ENCODE data around the gene SPATA20. TPM values are rescaled to one million over a fixed set of nuclear protein-coding genes. Genes with fewer than 3 reads are reported as not detected.

SPATA20 gene
- total RNA-seq, 1 experiment from 2014 or later = 88.7 TPM

GRCh38 chr17:50598487-50598886 is 51.5 kb downstream of the SPATA20 start:
- no peak for DNase-seq (ENCODE audit: low spot score)

GRCh38 chr17:50599606-50600005 is 52.6 kb downstream of the SPATA20 start:
- no peak for DNase-seq (ENCODE audit: low spot score)

GRCh38 chr17:50601823-50602375 is 54.9 kb downstream of the SPATA20 start:
- no peak for DNase-seq (ENCODE audit: low spot score)

GRCh38 chr17:50602836-50603235 is 55.9 kb downstream of the SPATA20 start:
- no peak for DNase-seq (ENCODE audit: low spot score)

- no peak for DNase-seq (ENCODE audit: low spot score)
Observed at GRCh38 chr17:50603340-50603739, 56.4 kb downstream of the SPATA20 start.

GRCh38 chr17:50604513-50604912 is 57.5 kb downstream of the SPATA20 start:
- DNase-seq (ENCODE audit: low spot score) = no peak

GRCh38 chr17:50605429-50605828 is 58.5 kb downstream of the SPATA20 start:
- no peak for DNase-seq (ENCODE audit: low spot score)

Other genes with a start within 250 kb of the SPATA20 start
- gene XYLT2, start 201.0 kb upstream of the SPATA20 start, total RNA-seq (2014; rRNA removed; shearing (Covaris generic)) = 21.0 and 22.3 TPM in 2 replicates
- 179 and 180 TPM in 2 replicates for gene MRPL27, start 174.0 kb upstream of the SPATA20 start, total RNA-seq (2014; rRNA removed; shearing (Covaris generic))
- 9.4 and 11.9 TPM in 2 replicates for gene EME1, start 173.9 kb upstream of the SPATA20 start, total RNA-seq (2014; rRNA removed; shearing (Covaris generic))
- 201 and 234 TPM in 2 replicates for gene LRRC59, start 149.7 kb upstream of the SPATA20 start, total RNA-seq (2014; rRNA removed; shearing (Covaris generic))
- gene ACSF2, start 121.0 kb upstream of the SPATA20 start, total RNA-seq (2014; rRNA removed; shearing (Covaris generic)) = 26.5 and 47.2 TPM in 2 replicates
- not detected in 2 replicates for gene CHAD, start 78.3 kb upstream of the SPATA20 start, total RNA-seq (2014; rRNA removed; shearing (Covaris generic))
- 18.7 and 19.3 TPM in 2 replicates for gene RSAD1, start 68.3 kb upstream of the SPATA20 start, total RNA-seq (2014; rRNA removed; shearing (Covaris generic))
- gene MYCBPAP, start 38.7 kb upstream of the SPATA20 start, total RNA-seq (2014; rRNA removed; shearing (Covaris generic)) = not detected in 2 replicates
- gene EPN3, start 14.4 kb upstream of the SPATA20 start, total RNA-seq (2014; rRNA removed; shearing (Covaris generic)) = not detected in 2 replicates
- 0.97 and 1.7 TPM in 2 replicates for gene CACNA1G, start 13.5 kb downstream of the SPATA20 start, total RNA-seq (2014; rRNA removed; shearing (Covaris generic))
- gene ABCC3, start 87.7 kb downstream of the SPATA20 start, total RNA-seq (2014; rRNA removed; shearing (Covaris generic)) = 15.2 and 16.0 TPM in 2 replicates
- gene ANKRD40, start 160.7 kb downstream of the SPATA20 start, total RNA-seq (2014; rRNA removed; shearing (Covaris generic)) = 34.6 and 36.3 TPM in 2 replicates
- gene LUC7L3, start 172.4 kb downstream of the SPATA20 start, total RNA-seq (2014; rRNA removed; shearing (Covaris generic)) = 18.7 and 23.7 TPM in 2 replicates
- not detected in 2 replicates for gene ANKRD40CL, start 220.3 kb downstream of the SPATA20 start, total RNA-seq (2014; rRNA removed; shearing (Covaris generic))